PC-9 (cell line): ENCODE data around the gene FBXO33. TPM values are rescaled to one million over a fixed set of nuclear protein-coding genes. Genes with fewer than 3 reads are reported as not detected.

Source experiments
- BruUV-seq: library from RNA; stranded (reverse); fragments of 400-500 nt; replicated peaks from 2 replicates; lab custom pipeline; 2021; lab: Mats Ljungman, UMichigan
- CTCF ChIA-PET: fragments of 300-600 bp; sonication (Branson Sonifier 250); formaldehyde crosslinking; loops from one replicate; lab custom pipeline; 2022; ENCODE audit warnings: antibody characterized with exemption; lab: Charles Lee
- POLR2A ChIA-PET: fragments of 300-600 bp; sonication (Branson Sonifier 250); formaldehyde crosslinking; loops from one replicate; lab custom pipeline; 2022; ENCODE audit warnings: antibody characterized with exemption; ENCODE audit not compliant: unreplicated experiment; lab: Charles Lee
- DNase-seq, 2 experiments: peaks; one replicate each; pipeline versions ENCODE4 v3.0.0 to v3.0.0-alpha.2; 2015 to 2022; ENCODE audit warnings: mixed read lengths in 1 of 2
- H2AFZ ChIP-seq: fragments of 200-600 bp; sonication (generic); 2 replicates; pipeline ENCODE4 v1.8.1; 2017; ENCODE audit warnings: antibody characterized with exemption
- H3F3A ChIP-seq: fragments of 200-600 bp; sonication (generic); 2 replicates; pipeline ENCODE4 v1.8.1; 2017; ENCODE audit warnings: antibody characterized with exemption, mild to moderate bottlenecking, low read depth; ENCODE audit not compliant: insufficient read depth
- H3K27ac ChIP-seq: fragments of 200-600 bp; sonication (generic); 2 replicates; pipeline ENCODE4 v1.6.1; 2016; ENCODE audit warnings: mixed run types
- H3K27me3 ChIP-seq: fragments of 200-600 bp; sonication (generic); 2 replicates; pipeline ENCODE4 v1.6.1; 2016; ENCODE audit warnings: low read depth, mixed run types; ENCODE audit not compliant: insufficient read depth
- H3K36me3 ChIP-seq: fragments of 200-600 bp; sonication (generic); 2 replicates; pipeline ENCODE4 v1.6.1; 2016; ENCODE audit warnings: low read depth, mixed run types
- H3K4me1 ChIP-seq: fragments of 200-600 bp; sonication (generic); replicated peaks from 2 replicates; pipeline ENCODE4 v1.6.1; 2016; ENCODE audit warnings: mixed run types; ENCODE audit not compliant: insufficient read depth
- H3K4me2 ChIP-seq: fragments of 200-600 bp; sonication (generic); 2 replicates; pipeline ENCODE4 v1.6.1; 2017; ENCODE audit warnings: mixed run types
- H3K4me3 ChIP-seq: fragments of 200-600 bp; sonication (generic); 2 replicates; pipeline ENCODE4 v1.6.1; 2016; ENCODE audit warnings: mixed run types
- H3K79me2 ChIP-seq: fragments of 200-600 bp; sonication (generic); 2 replicates; pipeline ENCODE4 v1.6.1; 2017; ENCODE audit warnings: low read depth, mixed run types
- H3K9me2 ChIP-seq: fragments of 200-600 bp; sonication (generic); 2 replicates; pipeline ENCODE4 v1.8.1; 2017; ENCODE audit warnings: mild to moderate bottlenecking; ENCODE audit not compliant: insufficient read depth
- H3K9me3 ChIP-seq: fragments of 200-600 bp; sonication (generic); 2 replicates; pipeline ENCODE4 v1.8.1; 2016; ENCODE audit warnings: low read depth; ENCODE audit not compliant: insufficient read depth
- H4K20me1 ChIP-seq: fragments of 200-600 bp; sonication (generic); 2 replicates; pipeline ENCODE4 v1.8.1; 2017; ENCODE audit not compliant: insufficient read depth
- CTCF ChIP-seq: fragments of 200-600 bp; sonication (generic); conservative IDR thresholded peaks from 2 replicates; pipeline ENCODE4 v1.6.1; 2017; ENCODE audit warnings: mixed run types, antibody characterized with exemption, mild to moderate bottlenecking, moderate library complexity
- EZH2 ChIP-seq: fragments of 200-600 bp; sonication (generic); IDR thresholded peaks from 2 replicates; pipeline ENCODE4 v1.8.0; 2017; ENCODE audit warnings: antibody characterized with exemption, low read depth
- intact Hi-C: fragments of 100-400 bp; cut with micrococcal nuclease; formaldehyde crosslinking; loops from one replicate; pipeline ENCODE4 v1.10.0; 2022; ENCODE audit not compliant: unreplicated experiment
- total RNA-seq: library from RNA; stranded (reverse); gene quantifications from 2 replicates; pipeline ENCODE4 v1.2.3, GENCODE V29; 2021

Gene FBXO33
- total RNA-seq, 1 experiment from 2014 or later = 9.0 TPM

DNA sequence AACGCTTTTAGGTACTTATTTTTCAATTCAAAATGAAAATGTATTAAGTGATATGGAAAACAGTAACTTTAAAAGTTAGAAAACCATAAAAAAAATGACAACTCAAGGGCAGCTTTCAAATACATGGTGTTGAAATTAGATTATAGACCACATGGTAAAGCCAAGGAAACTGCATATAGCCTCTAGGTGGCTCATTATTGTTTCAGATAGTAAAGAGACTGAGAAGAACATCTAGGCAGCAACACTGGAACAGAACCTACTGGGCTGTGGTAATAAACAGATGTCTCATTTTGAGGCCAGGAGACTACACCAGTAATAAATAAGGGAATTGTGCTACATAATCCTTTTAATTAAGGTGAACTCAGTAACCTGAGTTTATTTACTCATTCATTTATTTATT lies 13.0 kb downstream of the FBXO33 start:
- no peak overlapping the region for H3K4me2 ChIP-seq
- no peaks in the 10 kb centered on the region for H4K20me1 ChIP-seq
- no peak for DNase-seq
- no peaks in the 10 kb centered on the region for H3K36me3 ChIP-seq
- no peak overlapping the region for H2AFZ ChIP-seq
- POLR2A ChIA-PET = no interaction called here
- no TSS peak for BruUV-seq
- H3K9me3 ChIP-seq = peaks cover 10% of the 10 kb centered on the region; the same call in 1 of the 2 replicates
- TF ChIP-seq CTCF = no peak
- TF ChIP-seq EZH2 = no peak
- no peaks in the 10 kb centered on the region for H3K79me2 ChIP-seq
- no peaks in the 10 kb centered on the region for H3K9me2 ChIP-seq
- H3K4me3 ChIP-seq = no peak overlapping the region
- intact Hi-C loops = no loop called here
- CTCF ChIA-PET = no interaction called here
- no peaks in the 10 kb centered on the region for H3K4me1 ChIP-seq
- H3F3A ChIP-seq = no peaks in the 10 kb centered on the region
- H3K27ac ChIP-seq = no peak overlapping the region
- no peaks in the 10 kb centered on the region for H3K27me3 ChIP-seq

DNA sequence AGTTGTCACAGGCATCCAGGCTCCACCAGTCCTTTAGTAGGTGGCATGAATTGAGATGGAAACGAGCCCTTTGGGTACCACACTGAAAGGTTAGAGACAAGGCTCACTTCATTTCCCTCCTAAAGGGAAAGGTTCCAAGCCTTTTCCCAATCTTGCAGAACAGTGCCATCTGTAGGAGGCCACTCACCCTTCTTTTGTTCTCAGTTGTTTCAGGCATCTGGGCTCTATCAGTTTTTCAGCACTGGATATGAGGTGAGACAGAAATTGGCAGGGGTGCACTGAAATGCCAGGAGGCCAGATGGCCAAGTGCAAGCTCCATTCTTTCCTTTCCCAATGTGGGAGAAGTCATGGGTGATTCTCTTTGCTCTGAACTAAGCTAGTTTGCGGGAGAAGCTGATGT lies 15.2 kb downstream of the FBXO33 start:
- TF ChIP-seq EZH2 (no peak), CTCF (peak; percentile 50)
- H4K20me1 ChIP-seq = no peaks in the 10 kb centered on the region
- no peak overlapping the region for H3K4me2 ChIP-seq
- H3F3A ChIP-seq = peaks cover 4% of the 10 kb centered on the region; the same call in 1 of the 2 replicates
- no peaks in the 10 kb centered on the region for H3K79me2 ChIP-seq
- no peaks in the 10 kb centered on the region for H3K27me3 ChIP-seq
- H3K9me3 ChIP-seq = peaks cover 10% of the 10 kb centered on the region; the same call in 1 of the 2 replicates
- DNase-seq = no peak
- no TSS peak for BruUV-seq
- intact Hi-C loops = no loop called here
- H3K9me2 ChIP-seq = no peaks in the 10 kb centered on the region
- POLR2A ChIA-PET = no interaction called here
- no peak overlapping the region for H2AFZ ChIP-seq
- H3K27ac ChIP-seq = no peak overlapping the region
- H3K36me3 ChIP-seq = no peaks in the 10 kb centered on the region
- CTCF ChIA-PET = no interaction called here
- no peaks in the 10 kb centered on the region for H3K4me1 ChIP-seq
- H3K4me3 ChIP-seq = no peak overlapping the region

- no TSS peak for BruUV-seq
- H3K27me3 ChIP-seq = no peaks in the 10 kb centered on the region
- DNase-seq = no peak
- no peak overlapping the region for H3K4me2 ChIP-seq
- H2AFZ ChIP-seq = no peak overlapping the region
- ChIA-PET CTCF (no interaction called here), POLR2A (interaction anchor here (0.5 kb wide), 1 partner anchor 34 kb away, joined by 5 read pairs; no protein-coding TSS in a partner anchor)
- TF ChIP-seq CTCF (no peak), EZH2 (no peak)
- no peak overlapping the region for H3K27ac ChIP-seq
- no peaks in the 10 kb centered on the region for H3K36me3 ChIP-seq
- no peak overlapping the region for H3K4me3 ChIP-seq
- no peaks in the 10 kb centered on the region for H4K20me1 ChIP-seq
- intact Hi-C loops = no loop called here
- H3K4me1 ChIP-seq = no peaks in the 10 kb centered on the region
- H3K9me3 ChIP-seq = peaks cover 10% of the 10 kb centered on the region; the same call in 1 of the 2 replicates
- H3K9me2 ChIP-seq = no peaks in the 10 kb centered on the region
- no peaks in the 10 kb centered on the region for H3K79me2 ChIP-seq
- peaks cover 4% of the 10 kb centered on the region; the same call in 1 of the 2 replicates for H3F3A ChIP-seq
Measured at GRCh38 chr14:39416072-39416471, 16.2 kb downstream of the FBXO33 start.
